GM18951 (cell line): ENCODE results near the gene FAM236D.
"Not testable (repeated sequence)": the region's sequence is repeated elsewhere in the genome, so short reads cannot be mapped to it uniquely, and the experiment has no call there.

Source experiments
- in situ Hi-C: fragments of 300-500 bp; cut with MboI; formaldehyde crosslinking; loops from one replicate; pipeline ENCODE4 v1.12.0; 2022; ENCODE audit warnings: low sequenced_read_pairs, mixed read lengths, inconsistent platforms; ENCODE audit not compliant: unreplicated experiment

The FAM236D gene

DNA sequence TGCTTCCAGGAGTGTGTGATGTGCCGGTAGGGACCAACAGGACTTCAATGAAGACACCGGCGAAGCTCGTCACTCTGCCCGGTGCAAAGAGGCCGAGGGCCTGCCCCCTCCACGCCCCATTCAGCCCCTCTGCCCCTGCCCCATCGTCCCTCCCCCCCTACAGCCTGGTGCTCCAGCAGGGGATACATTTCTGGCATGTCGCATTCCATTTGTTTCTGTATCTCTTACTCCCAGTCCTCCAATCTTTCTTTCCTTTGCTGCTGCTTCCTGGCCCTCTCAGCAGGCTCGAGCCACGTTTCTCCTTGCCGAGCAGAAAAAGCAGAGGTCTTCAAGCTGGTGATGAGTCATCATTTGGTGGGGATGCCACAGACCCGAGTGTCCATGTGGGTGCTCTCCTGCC, at the start of gene FAM236D:
Gene FAM236D, minus strand, starts transcription at position 101 of the 400 bp plus-strand sequence. Its CDS starts 100 bp downstream, at position 1.
- in situ Hi-C loops, result not testable (repeated sequence)

DNA sequence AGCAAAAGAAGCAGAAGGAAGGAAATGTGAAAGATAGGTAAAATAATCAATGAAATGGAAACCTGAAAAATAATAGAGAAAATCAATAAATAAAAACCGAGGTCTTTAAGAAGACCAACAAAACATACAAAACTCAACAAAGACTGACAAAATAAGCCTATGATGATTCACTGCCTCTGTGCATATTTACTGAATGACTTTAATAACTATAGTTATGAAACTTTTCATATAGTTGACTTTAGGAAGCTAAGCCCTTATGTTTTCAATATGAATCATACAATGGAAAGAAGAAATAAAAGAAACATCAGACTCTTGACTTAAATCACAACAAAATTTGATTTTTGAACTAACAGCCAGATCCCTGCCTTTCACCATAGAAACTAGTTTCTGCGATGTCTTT, 29.5 kb upstream of the FAM236D start:
- in situ Hi-C loops, result not testable (repeated sequence)

DNA sequence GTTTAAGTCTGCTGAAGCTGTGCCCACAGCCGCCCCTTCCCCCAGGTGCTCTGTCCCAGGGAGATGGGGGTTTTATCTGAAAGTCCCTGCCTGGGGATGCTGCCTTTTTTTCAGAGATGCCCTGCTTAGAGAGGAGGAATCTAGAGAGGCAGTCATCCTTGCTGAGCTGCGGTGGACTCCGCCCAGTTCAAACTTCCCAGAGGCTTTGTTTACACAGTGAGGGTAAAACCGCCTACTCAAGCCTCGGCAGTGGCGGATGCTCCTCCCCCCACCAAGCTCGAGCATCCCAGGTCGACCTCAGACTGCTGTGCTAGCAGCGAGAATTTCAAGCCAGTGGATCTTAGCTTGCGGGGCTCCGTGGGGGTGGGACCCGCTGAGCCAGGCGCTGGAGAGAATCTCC, 22.7 kb upstream of the FAM236D start:
- in situ Hi-C loops, result not testable (repeated sequence)

DNA sequence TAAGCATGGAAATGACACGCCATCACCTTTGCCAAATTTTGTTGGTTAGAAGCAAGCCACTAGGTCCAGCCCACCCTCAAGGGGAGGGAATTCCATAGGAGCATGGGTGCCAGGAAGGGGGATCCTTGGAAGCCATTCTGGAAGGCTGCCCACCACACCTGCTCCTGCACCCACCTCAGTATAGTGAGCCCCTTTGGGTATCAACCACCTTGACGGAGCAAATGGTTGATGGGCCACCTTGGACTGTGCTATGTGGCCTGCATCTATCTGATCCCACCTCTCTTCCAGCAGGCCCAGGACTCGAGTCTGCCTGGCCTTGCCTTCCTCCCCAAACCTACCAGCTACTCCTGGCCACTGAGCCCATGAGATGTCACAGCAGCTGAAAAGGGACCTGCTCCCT, 17.6 kb downstream of the FAM236D start:
- in situ Hi-C loops, result not testable (repeated sequence)

DNA sequence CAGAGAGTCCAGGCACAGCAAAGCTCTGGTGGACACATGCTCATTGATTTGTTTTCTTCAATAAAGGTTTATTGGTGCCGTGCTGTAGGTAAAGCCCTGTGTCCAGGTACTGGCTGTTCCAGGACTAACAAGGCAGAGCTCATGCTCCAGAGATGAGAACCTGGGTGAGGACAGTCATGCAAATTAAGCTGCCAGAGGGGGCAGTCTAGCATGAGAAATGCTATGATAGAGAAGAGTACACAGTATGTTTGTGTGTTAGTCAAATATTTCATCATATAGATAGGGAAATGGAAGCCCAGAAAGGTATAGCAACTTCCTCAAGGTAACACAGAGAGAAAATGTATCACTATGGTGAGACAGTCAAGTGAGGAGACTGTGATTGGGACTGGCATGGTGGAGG, 19.9 kb downstream of the FAM236D start:
- in situ Hi-C loops, result not testable (repeated sequence)

DNA sequence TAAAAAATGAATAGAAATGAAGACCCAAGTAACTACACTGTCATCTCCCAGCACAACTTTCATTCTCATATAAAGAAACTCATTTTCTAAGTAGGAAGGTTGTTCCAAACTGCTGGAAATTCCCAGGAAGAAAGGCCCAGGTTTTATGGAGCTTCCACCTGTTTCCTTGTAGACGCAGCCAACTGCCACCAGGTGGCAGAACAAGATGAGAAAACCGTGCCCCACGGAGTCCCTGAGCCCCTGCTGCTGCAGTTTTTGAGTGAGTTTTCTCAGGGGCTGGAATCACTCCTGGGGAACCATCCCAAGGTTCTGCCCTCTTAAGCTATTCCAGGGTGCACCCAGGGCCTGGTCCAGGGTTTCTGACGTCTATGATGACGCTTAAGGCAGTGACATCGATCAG, 24.0 kb downstream of the FAM236D start:
- in situ Hi-C loops, result not testable (repeated sequence)

DNA sequence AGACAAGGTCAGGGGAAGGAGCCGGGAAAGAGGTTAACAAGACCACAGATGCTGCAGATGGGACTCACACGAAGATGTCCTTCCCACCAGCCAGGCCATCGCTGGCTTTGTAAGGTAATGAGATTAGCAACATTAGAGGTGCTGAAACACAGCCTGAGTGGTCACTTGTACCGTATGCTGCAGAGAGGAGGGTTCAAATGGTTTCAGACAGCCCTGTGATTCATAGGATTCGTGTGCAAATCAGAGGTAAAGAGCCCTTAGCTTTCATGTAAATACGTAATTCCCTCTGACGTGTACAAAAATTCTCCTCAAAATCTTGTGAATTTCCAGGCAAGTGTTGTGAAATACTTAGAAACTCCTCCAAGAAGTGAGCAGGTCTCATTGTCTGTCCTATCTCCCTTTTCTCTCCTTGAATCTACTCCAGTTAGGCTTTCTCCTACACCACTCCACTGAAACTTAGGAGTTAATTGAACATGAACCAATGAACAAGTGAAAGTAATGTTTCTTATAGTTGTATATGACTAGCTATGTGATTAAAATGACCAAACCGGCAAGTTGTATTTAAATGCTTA, 24.6 kb downstream of the FAM236D start:
- in situ Hi-C loops, result not testable (repeated sequence)

DNA sequence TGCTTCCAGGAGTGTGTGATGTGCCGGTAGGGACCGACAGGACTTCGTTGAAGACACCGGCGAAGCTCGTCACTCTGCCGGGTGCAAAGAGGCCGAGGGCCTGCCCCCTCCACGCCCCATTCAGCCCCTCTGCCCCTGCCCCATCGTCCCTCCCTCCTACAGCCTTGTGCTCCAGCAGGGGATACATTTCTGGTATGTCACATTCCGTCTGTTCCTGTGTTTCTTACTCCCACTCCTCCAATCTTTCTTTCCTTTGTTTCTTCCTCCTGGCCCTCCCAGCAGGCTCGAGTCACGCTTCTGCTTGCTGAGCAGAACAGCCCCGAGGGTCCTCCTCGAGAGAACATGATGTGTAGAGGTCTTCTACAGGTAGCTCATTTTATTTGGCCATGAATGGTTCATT, 25.4 kb downstream of the FAM236D start, which contains the start of gene FAM236B:
Gene FAM236B, minus strand, starts transcription at position 101 of the 400 bp plus-strand sequence. Its CDS starts 100 bp downstream, at position 1.
- in situ Hi-C loops, result not testable (repeated sequence)

DNA sequence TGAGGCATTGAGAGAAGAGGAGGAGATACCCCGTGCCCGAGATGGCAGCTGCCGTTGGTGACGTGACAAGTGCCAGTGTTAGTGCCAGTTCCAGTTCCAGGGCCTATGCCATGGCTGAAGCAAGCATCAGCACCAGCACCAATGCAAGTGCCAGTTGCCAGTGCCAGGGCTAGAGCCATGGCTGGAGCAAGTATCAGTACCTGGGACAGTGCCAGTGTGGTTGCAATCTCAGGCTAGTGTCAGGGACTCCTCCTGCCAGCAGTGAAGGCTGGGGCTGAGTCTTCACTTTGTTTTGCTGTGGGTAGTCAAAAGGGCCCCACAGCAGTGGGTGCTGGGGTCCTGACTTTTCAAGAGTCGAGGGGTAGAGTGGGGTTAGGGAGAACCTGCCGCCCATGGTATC, 29.9 kb downstream of the FAM236D start:
- in situ Hi-C loops, result not testable (repeated sequence)

DNA sequence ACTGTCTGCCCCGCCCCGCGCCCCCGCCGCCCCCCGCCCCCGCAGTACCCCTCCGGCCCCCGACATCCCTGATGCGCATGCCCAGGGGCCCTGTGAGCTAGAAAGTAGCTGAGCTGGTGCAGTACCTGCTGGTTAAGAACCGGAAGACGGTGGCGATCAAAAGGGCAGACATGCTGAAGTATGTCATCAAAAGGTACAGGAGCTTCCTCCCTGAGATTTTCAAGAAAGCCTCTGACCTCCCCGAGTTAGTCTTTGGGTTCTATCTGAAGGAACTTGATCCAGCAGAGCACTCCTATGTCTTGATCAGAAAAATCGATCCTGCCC, 30.6 kb downstream of the FAM236D start:
- in situ Hi-C loops, result not testable (repeated sequence)

DNA sequence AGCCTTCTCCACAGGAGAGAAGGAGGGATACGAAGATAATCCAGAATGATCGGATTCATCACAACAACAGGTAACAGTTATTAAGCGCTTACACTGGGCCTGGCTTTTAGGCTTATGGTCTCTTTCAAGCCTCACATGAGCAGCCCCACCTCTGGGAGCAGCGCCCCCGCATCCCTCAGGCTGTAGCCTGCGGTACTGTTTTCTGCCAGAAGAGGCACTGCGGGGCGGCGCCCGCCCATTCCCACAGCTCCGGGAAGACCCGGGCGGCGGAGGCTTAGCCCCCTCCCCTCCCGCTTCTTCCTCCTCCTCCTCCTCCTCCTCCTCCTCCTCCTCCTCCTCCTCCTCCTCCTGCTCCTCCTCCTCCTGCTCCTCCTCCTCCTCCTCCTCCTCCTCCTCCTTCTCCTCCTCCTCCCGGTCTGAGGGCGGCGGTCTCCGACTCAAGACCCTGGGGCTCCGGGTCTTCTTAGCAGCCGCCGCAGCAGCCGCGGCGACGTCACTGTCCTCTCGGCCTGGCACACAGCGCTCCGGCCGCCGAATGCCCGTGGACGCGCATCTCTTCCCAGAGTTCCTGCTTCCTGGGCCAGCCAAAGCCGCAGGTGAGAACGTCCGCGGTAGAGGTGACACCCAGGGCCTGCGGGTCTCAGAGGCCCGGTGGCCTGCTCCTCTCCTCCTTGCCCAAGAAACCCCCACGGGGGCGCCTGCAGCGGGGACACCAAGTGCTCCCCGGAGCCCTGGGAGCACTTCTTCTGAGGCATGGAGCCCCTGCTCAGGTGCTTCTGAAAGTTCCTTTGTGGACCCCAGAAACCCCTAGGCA, 31.1 kb downstream of the FAM236D start, which contains the start of gene DMRTC1B:
Gene DMRTC1B, plus strand, starts transcription at position 238 of the 814 bp plus-strand sequence. CDS start 68,246 bp downstream, outside the sequence.
- in situ Hi-C loops, result not testable (repeated sequence)

DNA sequence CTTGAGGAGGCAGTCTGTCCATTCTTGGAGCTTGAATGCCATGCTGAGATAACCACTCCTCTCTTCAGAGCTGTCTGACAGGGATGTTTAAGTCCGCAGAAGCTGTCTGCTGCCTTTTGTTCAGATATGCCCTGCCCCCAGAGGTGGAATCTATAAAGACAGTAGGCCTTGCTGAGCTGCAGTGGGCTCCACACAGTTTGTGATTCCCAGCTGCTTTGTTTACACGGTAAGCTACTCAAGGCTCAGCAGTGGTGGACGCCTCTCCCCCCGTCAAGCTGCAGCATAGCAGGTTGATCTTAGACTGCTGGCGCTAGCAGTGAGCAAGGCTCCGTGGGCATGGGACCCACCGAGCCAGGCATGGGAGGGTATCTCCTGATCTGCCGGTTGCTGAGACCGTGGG, 47.6 kb downstream of the FAM236D start:
- in situ Hi-C loops, result not testable (repeated sequence)
